Adrenal gland (tissue), 12 donors: ENCODE results near the gene RSRC2. TPM values are rescaled to one million over a fixed set of nuclear protein-coding genes. Genes with fewer than 3 reads are reported as not detected.
"Not testable (repeated sequence)": the region's sequence is repeated elsewhere in the genome, so short reads cannot be mapped to it uniquely, and the experiment has no call there.

ENCODE experiments used
- DNase-seq, 7 donors: peaks; one replicate each; pipeline ENCODE4 v3.0.0-alpha.2; 2019 to 2020
- H3K27ac ChIP-seq, 5 donors: fragments of 200-600 bp; sonication (generic) in 4 of 5; 1 replicate in 3 of 5; 2 replicates in 2 of 5; pipeline versions ENCODE4 v1.5.1 to v1.8.0; 2016 to 2020; ENCODE audit warnings: mild to moderate bottlenecking in 1 of 5
- H3K27me3 ChIP-seq: fragments of 200-600 bp; 2 replicates; pipeline ENCODE4 v1.8.0; 2021
- H3K36me3 ChIP-seq, 2 donors: fragments of 200-600 bp; replicated peaks in 1 of 2; 1 replicate in 1 of 2; 2 replicates in 1 of 2; pipeline versions ENCODE4 v1.5.1 to v1.8.0; 2018 to 2022
- H3K4me1 ChIP-seq, 2 donors: fragments of 200-600 bp; replicated peaks in 1 of 2; 1 replicate in 1 of 2; 2 replicates in 1 of 2; pipeline versions ENCODE4 v1.5.1 to v1.8.0; 2018 to 2021
- H3K4me3 ChIP-seq, 4 donors: fragments of 200-600 bp; sonication (generic) in 3 of 4; one replicate each; pipeline ENCODE4 v1.5.1; 2016 to 2018
- H3K9me3 ChIP-seq, 3 donors: fragments of 200-600 bp; sonication (generic) in 1 of 3; replicated peaks in 1 of 3; 1 replicate in 2 of 3; 2 replicates in 1 of 3; pipeline versions ENCODE4 v1.5.1 to v1.8.0; 2016 to 2021
- CTCF ChIP-seq, 6 experiments: fragments of 450-650 bp in 4 of 6; fragments of 200-600 bp in 2 of 6; sonication (generic) in 1 of 6; IDR thresholded peaks; 1 replicate in 5 of 6; 2 replicates in 1 of 6; pipeline versions ENCODE4 v1.5.1 to v1.8.0; 2016 to 2021; ENCODE audit warnings: antibody characterized with exemption in 6 of 6, mild to moderate bottlenecking in 2 of 6, moderate library complexity in 1 of 6
- POLR2A ChIP-seq, 2 donors: fragments of 450-650 bp; IDR thresholded peaks; one replicate each; pipeline ENCODE4 v1.6.1; 2017; ENCODE audit warnings: antibody characterized with exemption in 2 of 2, mild to moderate bottlenecking in 2 of 2, moderate library complexity in 1 of 2
- WGBS, 4 donors: extraction: QIAGEN DNeasy Blood & Tissue Kit in 2 of 4; methylation state at CpG; one replicate each; pipeline versions ENCODE4 v1.1.5 to v1.1.7; 2013 to 2017; 5-methylcytosine and 5-hydroxymethylcytosine counted together
- intact Hi-C, 2 donors: fragments of 100-400 bp; cut with DNase I; formaldehyde crosslinking; loops; one replicate each; pipeline versions ENCODE4 v1.14.1 to v1.15.0; 2022 to 2023
- polyA plus RNA-seq, 3 donors: library from polyadenylated mRNA; stranded (reverse); fragments of 200-250 nt in 2 of 3; fragments of 350-450 nt in 1 of 3; fragmentation: Illumina TruSeq in 1 of 3; extraction: RNeasy Lipid Tissue Mini Kit (QIAGEN cat#74804) in 1 of 3; gene quantifications; one replicate each; pipeline ENCODE4 v1.2.3, GENCODE V29; 2013 to 2014
- total RNA-seq, 9 donors: library from RNA; depleted of rRNA in 4 of 9; stranded (reverse); fragments of >200 nt in 4 of 9; fragments of 120-200 nt in 1 of 9; fragmentation: NEBNext Ultra II Directional in 1 of 9; extraction: Animal tissue kit (Norgen Biotek cat#: 25700) in 1 of 9; gene quantifications; one replicate each; pipeline versions ENCODE4 v1.1.0 to v1.2.4, GENCODE V29; 2013 to 2023
- donor health status: healthy with polysubstance abuse.
- donor health status: Bipolar disorder and iron deficiency.
- donor health status: DM: yes; HTN: yes; CAD: no.
- donor health status: DM: no; HTN: no; CAD: no.
- donor health status: DM: no; HTN: no; CAD: no.
- donor health status: DM: yes; HTN: yes; CAD: no.

RSRC2 gene
- total and polyA plus RNA-seq, 12 donors: 25.6 to 142 (median 64.1) TPM

- H3K4me1 ChIP-seq: peaks cover 15 to 30% of the 10 kb centered on the region in 2 donors
- peak within 1 kb of the TSS; percentile 90 to 99 (median 97) for H3K27ac ChIP-seq
- peaks cover 0 to 32% of the 10 kb centered on the region in 2 donors for H3K36me3 ChIP-seq
- H3K9me3 ChIP-seq: no peaks in the 10 kb centered on the region
- 2 to 5% (median 2%) methylated on average over 16 to 52 of the region's 52 CpGs for WGBS, 4 donors
- DNase-seq: peak; percentile 97 to 99 (median 98)
- H3K27me3 ChIP-seq: no peaks in the 10 kb centered on the region
- TF ChIP-seq CTCF (IDR thresholded peaks at IDR 0.05): peak in 3 of 6 experiments; percentile 18 to 37 (median 35)
- peak; percentile 94 to 99 for TF ChIP-seq POLR2A (IDR thresholded peaks at IDR 0.05)
- peak within 1 kb of the TSS; percentile 48 to 82 (median 58) for H3K4me3 ChIP-seq
- intact Hi-C loops: no loop called here
Measured at GRCh38 chr12:122500685-122501488, 25.8 kb downstream of the RSRC2 start, which contains the start of gene ZCCHC8. Gene ZCCHC8 (minus strand): TSS chr12:122500932. CDS start chr12:122500840, 92 bp downstream.

GRCh38 chr12:122499991-122500684 lies 26.6 kb downstream of the RSRC2 start:
- intact Hi-C loops: no loop called here
- Histone ChIP-seq H3K36me3 (peaks cover 0 to 27% of the 10 kb centered on the region in 2 donors), H3K27ac (peak overlapping the region; percentile 90 to 99 (median 97)), H3K4me1 (peaks cover 15 to 30% of the 10 kb centered on the region in 2 donors), H3K4me3 (peak overlapping the region; percentile 48 to 82 (median 58)), H3K9me3 (no peaks in the 10 kb centered on the region), H3K27me3 (no peaks in the 10 kb centered on the region)
- peak; percentile 51 to 82 (median 65) for DNase-seq
- peak in 1 of 2 donors; percentile 1 for TF ChIP-seq POLR2A (IDR thresholded peaks at IDR 0.05)
- TF ChIP-seq CTCF (IDR thresholded peaks at IDR 0.05): no peak
- 0 to 1% (median 1%) methylated on average over 16 to 47 of the region's 47 CpGs for WGBS, 4 donors

DNA sequence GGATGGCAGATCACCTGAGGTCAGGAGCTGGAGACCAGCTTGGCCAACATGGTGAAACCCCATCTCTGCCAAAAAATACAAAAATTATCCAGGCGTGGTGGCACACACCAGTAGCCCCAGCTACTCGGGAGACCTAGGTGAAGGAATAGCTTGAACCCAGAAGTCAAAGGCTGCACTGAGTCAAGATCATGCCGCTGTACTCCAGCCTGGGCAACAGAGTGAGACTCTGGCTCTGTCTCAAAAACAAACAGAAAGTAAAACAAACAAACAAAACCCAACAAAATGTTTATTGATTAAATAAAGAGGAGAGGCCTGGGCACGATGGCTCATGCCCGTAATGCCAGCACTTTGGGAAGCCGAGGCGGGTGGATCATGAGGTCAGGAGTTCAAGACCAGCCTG lies 31.5 kb downstream of the RSRC2 start:
- Histone ChIP-seq H3K36me3 (peaks cover 0 to 20% of the 10 kb centered on the region in 2 donors), H3K27ac (no peak overlapping the region), H3K4me1 (peaks cover 11 to 24% of the 10 kb centered on the region in 2 donors), H3K27me3 (no peaks in the 10 kb centered on the region), H3K4me3 (no peak overlapping the region), H3K9me3 (no peaks in the 10 kb centered on the region)
- no peak for DNase-seq
- intact Hi-C loops: no loop called here
- TF ChIP-seq CTCF (IDR thresholded peaks at IDR 0.05): no peak
- no peak for TF ChIP-seq POLR2A (IDR thresholded peaks at IDR 0.05)
- WGBS, 4 donors: 88 to 98% (median 94%) methylated on average over 7 of the region's 7 CpGs

GRCh38 chr12:122493222-122493621 lies 33.5 kb downstream of the RSRC2 start:
- DNase-seq, H3K4me1 ChIP-seq, intact Hi-C loops, H3K4me3 ChIP-seq, H3K27me3 ChIP-seq, H3K9me3 ChIP-seq, H3K27ac ChIP-seq: not testable (repeated sequence)
- peaks cover 0 to 40% of the 10 kb centered on the region in 2 donors for H3K36me3 ChIP-seq
- WGBS, 4 donors: 68 to 86% (median 84%) methylated on average over 6 of the region's 6 CpGs
